ENCODE measurements around the gene JUNB. TPM values are rescaled to one million over a fixed set of nuclear protein-coding genes. Genes with fewer than 3 reads are reported as not detected.

The JUNB gene
- total RNA-seq, 1 experiment from 2014 or later: 194 TPM

Small RNA genes within 50 kb of the gene (microRNA-seq; reads per million reads assigned to microRNA genes)
- gene MIR5684 (ENCODE audit: borderline number of aligned reads): not detected

Other genes starting within 250 kb of the JUNB start
- 6.1 TPM for gene ZNF564, start 240.0 kb upstream of the JUNB start, total RNA-seq (2021; ENCODE audit: unreplicated experiment)
- 5.8 TPM for gene ZNF490, start 180.7 kb upstream of the JUNB start, total RNA-seq (2021; ENCODE audit: unreplicated experiment)
- gene ZNF791, start 180.6 kb upstream of the JUNB start, total RNA-seq (2021; ENCODE audit: unreplicated experiment): 21.2 TPM
- gene MAN2B1, start 124.7 kb upstream of the JUNB start, total RNA-seq (2021; ENCODE audit: unreplicated experiment): 48.3 TPM
- 20.1 TPM for gene WDR83, start 124.7 kb upstream of the JUNB start, total RNA-seq (2021; ENCODE audit: unreplicated experiment)
- 134 TPM for gene DHPS, start 109.6 kb upstream of the JUNB start, total RNA-seq (2021; ENCODE audit: unreplicated experiment)
- not detected for gene GNG14, start 103.5 kb upstream of the JUNB start, total RNA-seq (2021; ENCODE audit: unreplicated experiment)
- gene FBXW9, start 94.9 kb upstream of the JUNB start, total RNA-seq (2021; ENCODE audit: unreplicated experiment): 14.0 TPM
- gene TNPO2, start 67.6 kb upstream of the JUNB start, total RNA-seq (2021; ENCODE audit: unreplicated experiment): 81.8 TPM
- 155 TPM for gene TRIR, start 56.8 kb upstream of the JUNB start, total RNA-seq (2021; ENCODE audit: unreplicated experiment)
- gene GET3, start 54.0 kb upstream of the JUNB start, total RNA-seq (2021; ENCODE audit: unreplicated experiment): 77.6 TPM
- 0.10 TPM for gene BEST2, start 39.7 kb upstream of the JUNB start, total RNA-seq (2021; ENCODE audit: unreplicated experiment)
- gene HOOK2, start 15.9 kb upstream of the JUNB start, total RNA-seq (2021; ENCODE audit: unreplicated experiment): 96.3 TPM
- 387 TPM for gene PRDX2, start 10.3 kb downstream of the JUNB start, total RNA-seq (2021; ENCODE audit: unreplicated experiment)
- gene THSD8, start 10.6 kb downstream of the JUNB start, total RNA-seq (2021; ENCODE audit: unreplicated experiment): 33.3 TPM
- gene RNASEH2A, start 15.1 kb downstream of the JUNB start, total RNA-seq (2021; ENCODE audit: unreplicated experiment): 54.5 TPM
- gene RTBDN, start 43.1 kb downstream of the JUNB start, total RNA-seq (2021; ENCODE audit: unreplicated experiment): 25.1 TPM
- gene MAST1, start 47.0 kb downstream of the JUNB start, total RNA-seq (2021; ENCODE audit: unreplicated experiment): 28.9 TPM
- 36.6 TPM for gene DNASE2, start 90.0 kb downstream of the JUNB start, total RNA-seq (2021; ENCODE audit: unreplicated experiment)
- gene KLF1, start 95.7 kb downstream of the JUNB start, total RNA-seq (2021; ENCODE audit: unreplicated experiment): not detected
- gene GCDH, start 99.7 kb downstream of the JUNB start, total RNA-seq (2021; ENCODE audit: unreplicated experiment): 23.2 TPM
- 0.25 TPM for gene SYCE2, start 127.8 kb downstream of the JUNB start, total RNA-seq (2021; ENCODE audit: unreplicated experiment)
- 129 TPM for gene FARSA, start 142.2 kb downstream of the JUNB start, total RNA-seq (2021; ENCODE audit: unreplicated experiment)
- 739 TPM for gene CALR, start 147.1 kb downstream of the JUNB start, total RNA-seq (2021; ENCODE audit: unreplicated experiment)
- gene RAD23A, start 154.4 kb downstream of the JUNB start, total RNA-seq (2021; ENCODE audit: unreplicated experiment): 163 TPM
- gene GADD45GIP1, start 165.7 kb downstream of the JUNB start, total RNA-seq (2021; ENCODE audit: unreplicated experiment): 35.9 TPM
- gene DAND5, start 178.1 kb downstream of the JUNB start, total RNA-seq (2021; ENCODE audit: unreplicated experiment): 0.25 TPM
- gene NFIX, start 204.0 kb downstream of the JUNB start, total RNA-seq (2021; ENCODE audit: unreplicated experiment): 34.8 TPM